IMR-90 (cell line): Measurements from ENCODE around the gene DNAJC13. TPM values are rescaled to one million over a fixed set of nuclear protein-coding genes. Genes with fewer than 3 reads are reported as not detected.

ENCODE experiments used
- ATAC-seq: fragments of 200-7000 bp; cut with Tn5 transposase; 2 replicates; pipeline ENCODE4 v1.9.1; 2020; ENCODE audit warnings: low read depth, mild to moderate bottlenecking, moderate library complexity
- BruUV-seq: library from RNA; stranded (reverse); fragments of 400-500 nt; replicated peaks from 2 replicates; lab custom pipeline; 2021; lab: Mats Ljungman, UMichigan
- CTCF ChIA-PET: fragments of 300-600 bp; formaldehyde crosslinking; extraction: SDS; loops from one replicate; lab custom pipeline; 2021; ENCODE audit warnings: antibody characterized with exemption; lab: Yijun Ruan, JAX
- POLR2A ChIA-PET: fragments of 300-600 bp; sonication (Branson Sonifier 250); formaldehyde crosslinking; loops from one replicate; lab custom pipeline; 2022; ENCODE audit warnings: antibody characterized with exemption; ENCODE audit not compliant: unreplicated experiment; lab: Charles Lee
- DNase-seq: peaks from one replicate; pipeline ENCODE4 v3.0.0; 2013
- H2AFZ ChIP-seq: replicated peaks from 2 replicates; pipeline ENCODE3; 2013; ENCODE audit warnings: low read length, mild to moderate bottlenecking; ENCODE audit not compliant: poor library complexity
- H2AK5ac ChIP-seq: 2 replicates; pipeline ENCODE4 v1.6.1; 2013; ENCODE audit warnings: low read depth, low read length, inconsistent platforms
- H2AK9ac ChIP-seq: replicated peaks from 2 replicates; pipeline ENCODE3; 2013; ENCODE audit warnings: mild to moderate bottlenecking, low read depth, low read length, moderate library complexity; ENCODE audit not compliant: poor library complexity
- H2BK120ac ChIP-seq: 2 replicates; pipeline ENCODE4 v1.6.1; 2013; ENCODE audit warnings: low read depth, low read length, inconsistent platforms
- H2BK15ac ChIP-seq: 3 replicates; pipeline ENCODE4 v1.6.1; 2013; ENCODE audit warnings: low read depth, low read length, inconsistent platforms
- H2BK20ac ChIP-seq: 2 replicates; pipeline ENCODE4 v1.6.1; 2013; ENCODE audit warnings: low read depth, mild to moderate bottlenecking, inconsistent platforms, low read length, moderate library complexity
- H2BK5ac ChIP-seq: 2 replicates; pipeline ENCODE4 v1.6.1; 2013; ENCODE audit warnings: mild to moderate bottlenecking, low read depth, low read length, inconsistent platforms; ENCODE audit not compliant: poor library complexity, severe bottlenecking
- H3K14ac ChIP-seq: replicated peaks from 2 replicates; pipeline ENCODE4 v1.6.1; 2013; ENCODE audit warnings: low read depth, low read length, inconsistent platforms
- H3K18ac ChIP-seq: 2 replicates; pipeline ENCODE4 v1.6.1; 2013; ENCODE audit warnings: low read depth, low read length, control low read depth
- H3K23ac ChIP-seq: 2 replicates; pipeline ENCODE4 v1.6.1; 2013; ENCODE audit warnings: low read depth, low read length, inconsistent platforms
- H3K27ac ChIP-seq: 2 replicates; pipeline ENCODE4 v1.5.1; 2013; ENCODE audit warnings: mild to moderate bottlenecking, control low read depth, low read length; ENCODE audit not compliant: insufficient read depth
- H3K27me3 ChIP-seq: 2 replicates; pipeline ENCODE4 v1.6.1; 2013; ENCODE audit warnings: low read length; ENCODE audit not compliant: control insufficient read depth, insufficient read depth
- H3K36me3 ChIP-seq: 2 replicates; pipeline ENCODE4 v1.6.1; 2013; ENCODE audit warnings: low read length, mixed read lengths; ENCODE audit not compliant: control insufficient read depth, insufficient read depth
- H3K4ac ChIP-seq: 2 replicates; pipeline ENCODE4 v1.6.1; 2013; ENCODE audit warnings: low read depth, low read length, inconsistent platforms
- H3K4me1 ChIP-seq: 2 replicates; pipeline ENCODE4 v1.6.1; 2013; ENCODE audit warnings: low read length, mixed read lengths; ENCODE audit not compliant: control insufficient read depth, insufficient read depth
- H3K4me2 ChIP-seq: 2 replicates; pipeline ENCODE4 v1.6.1; 2013; ENCODE audit warnings: low read depth, mild to moderate bottlenecking, control low read depth, low read length, moderate library complexity
- H3K4me3 ChIP-seq: 2 replicates; pipeline ENCODE4 v1.5.1; 2013; ENCODE audit warnings: low read depth, mild to moderate bottlenecking, control low read depth, low read length, moderate library complexity; ENCODE audit not compliant: insufficient read depth
- H3K56ac ChIP-seq: 2 replicates; pipeline ENCODE4 v1.6.1; 2013; ENCODE audit warnings: low read length, inconsistent platforms; ENCODE audit not compliant: insufficient read depth; ENCODE audit errors: extremely low read depth
- H3K79me1 ChIP-seq, 2 experiments: 2 replicates each; pipeline ENCODE4 v1.6.1; 2013; ENCODE audit warnings: low read length in 2 of 2, inconsistent platforms in 1 of 2, low read depth in 1 of 2
- H3K9ac ChIP-seq: 2 replicates; pipeline ENCODE4 v1.6.1; 2013; ENCODE audit warnings: low read depth, low read length, control low read depth
- H3K9me1 ChIP-seq: 2 replicates; pipeline ENCODE4 v1.6.1; 2013; ENCODE audit warnings: low read length, inconsistent platforms; ENCODE audit not compliant: insufficient read depth
- H3K9me3 ChIP-seq: 2 replicates; pipeline ENCODE4 v1.6.1; 2013; ENCODE audit warnings: low read length; ENCODE audit not compliant: control insufficient read depth, insufficient read depth
- H4K20me1 ChIP-seq: 2 replicates; pipeline ENCODE4 v1.6.1; 2013; ENCODE audit warnings: low read length, inconsistent platforms; ENCODE audit not compliant: insufficient read depth
- H4K5ac ChIP-seq: 2 replicates; pipeline ENCODE4 v1.6.1; 2013; ENCODE audit warnings: mild to moderate bottlenecking, low read depth, low read length, control low read depth
- H4K8ac ChIP-seq, 2 experiments: 2 replicates each; pipeline ENCODE4 v1.6.1; 2013; ENCODE audit warnings: low read depth in 2 of 2, low read length in 2 of 2, control low read depth in 1 of 2, inconsistent platforms in 1 of 2
- H4K91ac ChIP-seq: 2 replicates; pipeline ENCODE4 v1.6.1; 2013; ENCODE audit warnings: low read depth, low read length, inconsistent platforms; ENCODE audit not compliant: insufficient read depth
- BHLHE40 ChIP-seq: fragments of 150-350 bp; IDR thresholded peaks from 2 replicates; pipeline ENCODE4 v1.6.1; 2016; ENCODE audit warnings: mild to moderate bottlenecking, low read depth, low read length
- CEBPB ChIP-seq: IDR thresholded peaks from 2 replicates; pipeline ENCODE4 v1.6.1; 2012; ENCODE audit warnings: low read depth, low read length, improper control_type of control experiment
- CTCF ChIP-seq: conservative IDR thresholded peaks from 2 replicates; pipeline ENCODE4 v1.5.1; 2012; ENCODE audit warnings: mild to moderate bottlenecking, low read depth, low read length, improper control_type of control experiment
- ELK1 ChIP-seq: fragments of 150-350 bp; IDR thresholded peaks from 2 replicates; pipeline ENCODE4 v1.6.1; 2016; ENCODE audit warnings: low read depth, mild to moderate bottlenecking, low read length, moderate library complexity, borderline replicate concordance
- MAFK ChIP-seq: IDR thresholded peaks from 2 replicates; pipeline ENCODE4 v1.6.1; 2012; ENCODE audit warnings: low read depth, low read length, improper control_type of control experiment
- MAZ ChIP-seq: IDR thresholded peaks from 2 replicates; pipeline ENCODE4 v1.6.1; 2012; ENCODE audit warnings: low read depth, mild to moderate bottlenecking, low read length, improper control_type of control experiment, moderate library complexity, borderline replicate concordance
- MXI1 ChIP-seq: IDR thresholded peaks from 2 replicates; pipeline ENCODE4 v1.6.1; 2012; ENCODE audit warnings: low read depth, mild to moderate bottlenecking, low read length, moderate library complexity, borderline replicate concordance
- POLR2A ChIP-seq: IDR thresholded peaks from 2 replicates; pipeline ENCODE4 v1.6.1; 2012; ENCODE audit warnings: mild to moderate bottlenecking, low read depth, low read length
- RAD21 ChIP-seq: IDR thresholded peaks from 2 replicates; pipeline ENCODE4 v1.6.1; 2012; ENCODE audit warnings: low read length, improper control_type of control experiment
- RCOR1 ChIP-seq: IDR thresholded peaks from 2 replicates; pipeline ENCODE4 v1.6.1; 2012; ENCODE audit warnings: mild to moderate bottlenecking, low read length, improper control_type of control experiment; ENCODE audit not compliant: insufficient replicate concordance
- RFX5 ChIP-seq: IDR thresholded peaks from 2 replicates; pipeline ENCODE4 v1.8.0; 2012; ENCODE audit warnings: low read depth, mild to moderate bottlenecking, low read length, moderate library complexity
- SMC3 ChIP-seq: fragments of 150-350 bp; IDR thresholded peaks from 2 replicates; pipeline ENCODE4 v1.6.1; 2016; ENCODE audit warnings: low read depth, mild to moderate bottlenecking, antibody characterized with exemption, low read length, moderate library complexity
- USF2 ChIP-seq: fragments of 150-350 bp; IDR thresholded peaks from 2 replicates; pipeline ENCODE4 v1.6.1; 2017; ENCODE audit warnings: mild to moderate bottlenecking, antibody characterized with exemption, low read length, low read depth
- WGBS, 2 experiments: methylation state at CpG; one replicate each; pipeline versions ENCODE4 v1.1.5 to v1.1.7; 2013; ENCODE audit warnings: missing lambda C conversion rate in 2 of 2; ENCODE audit not compliant: insufficient read length in 1 of 2; ENCODE audit errors: extremely low coverage in 2 of 2; 5-methylcytosine and 5-hydroxymethylcytosine counted together
- dilution Hi-C: fragments of 300-500 bp; cut with HindIII; formaldehyde crosslinking; loops from one replicate; pipeline ENCODE4 v1.14.3; 2018; ENCODE audit warnings: low sequenced_read_pairs; ENCODE audit not compliant: unreplicated experiment
- in situ Hi-C: fragments of 300-500 bp; cut with MboI; formaldehyde crosslinking; loops from 3 replicates; pipeline ENCODE4 v1.14.3; 2019; ENCODE audit warnings: low sequenced_read_pairs, inconsistent platforms, mixed read lengths
- intact Hi-C: fragments of 100-400 bp; cut with micrococcal nuclease; formaldehyde crosslinking; loops from 2 replicates; pipeline ENCODE4 v1.10.0; 2022
- polyA plus RNA-seq, 3 experiments: library from polyadenylated mRNA; depleted of rRNA; stranded (reverse); fragments of >200 nt; gene quantifications; 2 replicates each; pipeline ENCODE4 v1.2.3, GENCODE V29; 2012; ENCODE audit warnings: low replicate concordance in 1 of 3
- total RNA-seq: library from RNA; depleted of rRNA; stranded (reverse); fragments of >200 nt; gene quantifications from 2 replicates; pipeline ENCODE4 v1.2.3, GENCODE V29; 2012

DNAJC13 gene
- total and polyA plus RNA-seq, 2 of the 4 experiments (the other 2 are of a cell fraction) = 16.4 to 48.6 TPM

- Histone ChIP-seq H2AK9ac (peak overlapping the region; percentile 62), H2AFZ (peak overlapping the region; percentile 88), H3K79me1 (peaks cover 10 to 34% of the 10 kb centered on the region in 2 experiments), H3K56ac (peak overlapping the region; percentile 97), H3K4ac (peak overlapping the region; percentile 92), H3K4me2 (peak overlapping the region; percentile 73), H4K91ac (peak overlapping the region; percentile 90), H3K23ac (peak overlapping the region; percentile 95), H3K27ac (peak overlapping the region; percentile 92), H4K5ac (peak overlapping the region; percentile 71), H4K20me1 (peaks cover 6% of the 10 kb centered on the region), H3K18ac (peak overlapping the region; percentile 51), H2BK20ac (peak overlapping the region; percentile 8; the same call in 1 of the 2 replicates), H3K9me3 (no peaks in the 10 kb centered on the region), H3K9ac (peak overlapping the region; percentile 98), H2AK5ac (peak overlapping the region; percentile 72), H3K36me3 (peaks cover 3% of the 10 kb centered on the region), H2BK15ac (peak overlapping the region; percentile 16; the same call in 1 of the 3 replicates), H3K4me3 (peak overlapping the region; percentile 89), H2BK120ac (peak overlapping the region; percentile 77), H3K9me1 (peaks cover 5% of the 10 kb centered on the region; the same call in 1 of the 2 replicates), H4K8ac (peak overlapping the region; percentile 69 to 83), H3K14ac (peak overlapping the region; percentile 99), H2BK5ac (peak overlapping the region; percentile 68), H3K27me3 (no peaks in the 10 kb centered on the region), H3K4me1 (peaks cover 2% of the 10 kb centered on the region)
- TSS peak; percentile 54 for BruUV-seq
- in situ Hi-C loops (no loop called here), intact Hi-C loops (loop anchor here (5.0 kb wide), 2 partner anchors 34 to 64 kb away; no protein-coding TSS in a partner anchor), dilution Hi-C loops (no loop called here)
- POLR2A ChIA-PET = interaction anchor here (0.6 to 1.3 kb wide), 3 partner anchors 8 to 120 kb away, joined by 3 to 4 read pairs (median 3); no protein-coding TSS in a partner anchor
- CTCF ChIA-PET = interaction anchor here (0.8 kb wide), 2 partner anchors 51 to 225 kb away, joined by 3 read pairs; no protein-coding TSS in a partner anchor
- WGBS, 2 experiments = 3% methylated on average over 8 of the region's 28 CpGs; no CpG with 5 or more reads in 1 of the 2 experiments
- DNase-seq (peak; percentile 58), ATAC-seq (peak; percentile 67)
- no peak for TF ChIP-seq MAZ
- no peak for TF ChIP-seq CEBPB
- TF ChIP-seq RAD21 = no peak
- peak; percentile 57; the same call in 1 of the 2 replicates for TF ChIP-seq MXI1
- TF ChIP-seq POLR2A = 0 out of 2 replicates have a peak, but pooled peaks have one; percentile 13
- no peak for TF ChIP-seq BHLHE40
- TF ChIP-seq RCOR1 = no peak
- peak; percentile 3; the same call in 1 of the 2 replicates for TF ChIP-seq USF2
- TF ChIP-seq CTCF = no peak
- no peak for TF ChIP-seq RFX5
- TF ChIP-seq SMC3 = no peak
- no peak for TF ChIP-seq MAFK
- no peak for TF ChIP-seq ELK1
Observed at GRCh38 chr3:132417695-132418411, 551 bp downstream of the DNAJC13 start.
